Measurements from ENCODE around the gene MAP3K5. TPM values are rescaled to one million over a fixed set of nuclear protein-coding genes. Genes with fewer than 3 reads are reported as not detected.
"Not testable (repeated sequence)": the region's sequence is repeated elsewhere in the genome, so short reads cannot be mapped to it uniquely, and the experiment has no call there.

MAP3K5 gene
- total RNA-seq, 1 donor from 2014 or later: 54.6 TPM

DNA sequence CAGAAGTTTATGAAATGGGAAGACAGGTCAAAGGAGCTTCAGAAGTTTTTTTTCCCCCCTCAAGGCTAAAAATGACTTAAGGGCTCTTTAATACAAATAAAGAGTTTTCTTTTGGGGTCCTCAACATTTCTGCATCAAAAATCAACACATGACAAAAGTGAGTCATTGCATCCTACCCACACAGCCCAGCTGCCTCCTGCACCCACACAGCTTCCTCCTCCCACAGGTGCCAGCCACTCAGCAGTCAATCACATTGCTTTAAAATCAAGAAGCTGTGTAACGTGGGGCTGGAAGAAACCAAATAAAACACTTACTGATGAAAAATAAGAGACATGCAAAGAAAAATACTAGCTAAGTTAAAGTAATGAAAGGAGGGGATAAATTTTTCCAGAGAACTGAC lies 68.5 kb downstream of the MAP3K5 start:
- DNase-seq (ENCODE audit: low spot score): no peak

DNA sequence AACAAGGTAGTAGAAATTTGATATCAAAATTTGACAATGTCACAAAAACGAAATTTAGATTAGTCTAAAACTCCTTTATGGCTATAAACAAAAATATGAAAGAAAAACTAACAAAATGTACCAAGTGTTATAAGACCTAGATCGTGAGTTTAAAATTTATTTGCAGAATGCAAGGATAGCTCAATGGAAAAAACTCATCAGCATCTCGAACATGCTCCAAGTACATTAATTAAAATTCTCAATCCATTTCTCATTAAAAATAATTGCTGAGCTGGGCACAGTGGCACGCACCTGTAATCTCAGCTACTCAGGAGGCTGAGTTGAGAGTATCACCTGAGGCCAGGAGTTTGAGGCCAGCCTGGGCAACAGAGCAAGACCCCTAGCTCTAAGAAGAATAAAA lies 70.8 kb downstream of the MAP3K5 start:
- DNase-seq (ENCODE audit: low spot score): no peak

DNA sequence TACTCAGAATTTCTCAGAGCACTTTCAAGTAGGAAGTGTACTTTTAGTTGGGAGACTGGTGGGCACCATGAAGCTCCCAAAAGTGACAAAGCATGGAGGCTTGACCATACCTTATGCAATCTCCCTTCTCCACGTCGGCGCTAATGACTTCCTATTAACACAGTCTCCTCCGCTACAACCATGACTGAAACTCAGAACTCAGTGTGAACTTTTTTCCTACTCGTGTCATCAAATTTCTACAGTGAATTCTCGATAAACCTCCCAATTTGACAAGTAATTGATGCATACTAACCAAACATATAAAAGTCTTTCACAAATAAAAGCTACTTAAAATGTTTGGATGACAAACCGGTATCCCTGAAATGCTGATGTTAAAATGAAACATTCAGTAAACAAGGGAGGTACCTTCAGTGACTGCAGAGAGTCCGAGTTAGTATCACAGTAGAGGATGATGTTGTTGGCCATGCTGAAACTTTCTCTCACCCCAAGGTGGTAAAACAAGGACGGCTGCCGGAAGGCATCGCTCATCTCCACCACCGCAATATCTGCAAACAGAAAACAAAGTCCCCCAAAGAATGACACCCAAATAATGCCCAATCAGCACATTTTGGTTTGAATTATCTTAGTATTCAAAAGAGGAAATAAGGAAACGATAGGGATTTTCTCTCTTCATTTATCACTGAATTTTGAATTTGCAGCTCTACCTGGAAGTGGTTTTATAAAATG lies 72.1 kb downstream of the MAP3K5 start:
- DNase-seq (ENCODE audit: low spot score): no peak

DNA sequence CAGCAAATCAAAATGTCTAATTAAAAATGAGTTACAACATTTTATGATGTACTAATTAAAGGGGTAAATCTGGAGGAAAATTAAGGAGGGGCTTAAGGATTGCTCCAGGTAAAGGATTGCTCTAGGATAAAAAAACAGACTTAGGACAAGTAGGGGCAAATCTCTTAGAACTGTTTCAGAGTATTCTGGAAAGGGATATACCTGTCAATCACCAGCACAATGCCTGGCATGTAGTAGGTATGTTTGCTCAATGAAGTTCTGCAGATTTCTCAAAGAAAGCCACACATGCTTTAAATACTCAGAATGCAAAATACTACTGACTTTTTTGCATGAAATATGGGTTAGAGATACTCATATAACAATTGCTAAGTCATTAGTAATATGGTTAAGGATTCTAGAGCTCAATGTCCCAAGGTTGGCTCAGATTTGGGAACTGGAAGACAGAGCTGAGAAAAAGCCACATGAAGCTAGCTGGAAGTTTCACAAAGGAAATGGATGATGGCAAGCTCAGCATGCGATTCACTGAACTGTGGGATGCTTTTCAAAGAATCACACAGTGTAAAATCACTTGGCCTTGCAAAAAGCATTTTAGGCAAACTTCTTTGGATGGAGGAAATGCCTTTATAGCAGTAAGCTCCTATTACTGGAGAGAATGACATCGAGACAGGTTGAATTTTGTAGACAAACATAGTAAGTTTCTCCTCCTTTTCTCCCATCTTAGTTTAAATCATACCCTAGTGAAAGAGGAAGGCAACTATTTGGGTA lies 72.8 kb downstream of the MAP3K5 start:
- DNase-seq (ENCODE audit: low spot score): no peak

DNA sequence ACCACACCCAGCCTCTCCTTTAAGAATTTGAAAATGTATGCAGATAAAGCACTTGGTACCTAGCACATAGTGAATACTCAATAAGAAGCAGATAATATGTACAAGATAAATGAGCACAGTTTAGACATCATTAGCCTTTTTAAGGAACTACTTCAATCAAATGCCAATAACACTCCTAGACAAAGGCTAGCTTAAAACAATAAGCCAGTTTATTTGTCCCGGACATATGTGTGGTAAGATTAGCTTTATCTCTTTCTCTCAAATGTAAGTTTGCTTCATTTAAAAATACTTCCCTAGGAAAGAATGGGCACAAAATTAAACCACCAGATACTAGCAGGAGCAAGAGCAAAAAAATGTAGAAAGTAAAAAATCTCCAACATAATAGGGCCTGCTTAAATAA lies 73.8 kb downstream of the MAP3K5 start:
- no peak for DNase-seq (ENCODE audit: low spot score)

DNA sequence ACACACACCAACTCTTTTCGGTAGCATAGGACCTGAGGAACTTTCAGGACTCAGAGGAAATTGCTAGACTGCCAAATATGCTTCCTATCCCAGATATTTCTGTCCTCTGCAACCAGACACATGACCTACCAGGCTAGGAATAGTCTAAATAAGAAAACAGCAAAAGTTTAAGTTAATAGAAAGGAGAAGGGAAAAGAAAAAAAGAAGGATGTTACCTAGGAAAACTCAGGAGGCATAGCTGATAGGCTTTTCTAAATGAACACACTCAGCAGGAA lies 74.6 kb downstream of the MAP3K5 start:
- DNase-seq (ENCODE audit: low spot score): no peak

DNA sequence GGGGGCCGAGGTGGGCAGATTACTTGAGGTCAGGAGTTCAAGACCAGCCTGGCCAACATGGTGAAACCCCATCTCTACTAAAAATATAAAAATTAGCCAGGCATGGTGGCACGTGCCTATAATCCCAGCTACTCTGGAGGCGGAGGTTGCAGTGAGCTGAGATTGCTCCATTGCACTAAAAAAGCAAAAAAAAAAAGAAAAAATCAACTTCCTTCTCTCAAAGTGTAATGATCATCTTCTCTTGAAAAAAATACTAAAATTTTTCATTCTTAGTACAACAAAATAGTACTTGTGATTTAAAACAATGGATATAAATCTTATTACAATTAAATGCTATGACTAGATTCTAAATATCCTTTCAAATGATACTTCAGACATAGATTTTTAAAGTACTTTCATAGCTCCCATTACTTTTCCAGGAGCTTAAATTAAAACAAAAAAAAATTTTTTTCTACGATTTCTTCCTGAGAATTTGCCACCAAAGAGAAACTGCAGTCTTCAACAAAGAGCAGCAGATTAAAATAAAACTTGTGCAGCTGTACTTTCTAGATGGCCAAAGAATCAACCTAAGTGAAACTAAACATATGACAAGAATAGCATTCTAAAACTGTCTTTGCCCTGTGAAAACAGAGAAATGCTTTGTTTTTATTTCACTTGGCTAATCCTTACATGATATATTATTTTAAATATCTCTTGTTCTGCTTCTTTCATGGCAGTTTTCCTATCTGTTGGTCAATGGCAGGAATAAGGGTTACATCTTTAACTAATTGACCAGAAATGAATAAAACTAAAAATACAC lies 75.2 kb downstream of the MAP3K5 start:
- no peak for DNase-seq (ENCODE audit: low spot score)

DNA sequence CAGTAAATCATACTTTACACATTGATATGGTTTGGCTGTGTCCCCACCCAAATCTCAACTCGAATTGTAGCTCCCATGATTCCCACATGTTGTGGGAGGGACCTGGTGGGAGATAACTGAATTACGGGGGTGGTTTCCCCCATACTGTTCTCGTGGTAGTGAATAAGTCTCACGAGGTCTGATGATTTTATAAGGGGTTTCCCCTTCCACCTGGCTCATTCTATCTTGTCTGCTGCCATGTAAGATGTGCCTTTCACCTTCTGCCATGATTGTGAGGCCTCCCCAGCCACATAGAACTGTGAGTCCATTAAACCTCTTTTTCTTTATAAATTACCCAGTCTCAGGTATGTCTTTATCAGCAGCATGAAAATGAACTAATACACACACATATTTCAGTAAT lies 79.6 kb downstream of the MAP3K5 start:
- not testable (repeated sequence) for DNase-seq (ENCODE audit: low spot score)

DNA sequence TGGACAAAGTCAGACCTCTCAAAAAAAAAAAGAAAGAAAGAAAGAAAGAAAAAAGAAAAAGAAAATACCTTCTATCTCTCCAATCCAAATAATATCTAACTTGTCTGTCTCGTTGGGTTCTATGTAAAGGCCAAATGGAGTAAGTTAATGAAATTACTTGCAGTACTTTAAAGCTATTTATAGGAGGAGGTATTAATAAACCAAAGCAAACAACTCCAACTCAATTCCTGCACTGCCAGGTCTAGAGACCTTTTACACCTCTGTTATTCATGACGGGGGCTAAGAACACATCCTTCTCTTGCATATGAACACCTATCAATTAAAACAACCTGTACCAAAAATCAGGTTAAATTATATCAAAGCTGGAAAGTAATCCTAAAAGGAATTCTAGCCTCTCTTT lies 80.6 kb downstream of the MAP3K5 start:
- no peak for DNase-seq (ENCODE audit: low spot score)

DNA sequence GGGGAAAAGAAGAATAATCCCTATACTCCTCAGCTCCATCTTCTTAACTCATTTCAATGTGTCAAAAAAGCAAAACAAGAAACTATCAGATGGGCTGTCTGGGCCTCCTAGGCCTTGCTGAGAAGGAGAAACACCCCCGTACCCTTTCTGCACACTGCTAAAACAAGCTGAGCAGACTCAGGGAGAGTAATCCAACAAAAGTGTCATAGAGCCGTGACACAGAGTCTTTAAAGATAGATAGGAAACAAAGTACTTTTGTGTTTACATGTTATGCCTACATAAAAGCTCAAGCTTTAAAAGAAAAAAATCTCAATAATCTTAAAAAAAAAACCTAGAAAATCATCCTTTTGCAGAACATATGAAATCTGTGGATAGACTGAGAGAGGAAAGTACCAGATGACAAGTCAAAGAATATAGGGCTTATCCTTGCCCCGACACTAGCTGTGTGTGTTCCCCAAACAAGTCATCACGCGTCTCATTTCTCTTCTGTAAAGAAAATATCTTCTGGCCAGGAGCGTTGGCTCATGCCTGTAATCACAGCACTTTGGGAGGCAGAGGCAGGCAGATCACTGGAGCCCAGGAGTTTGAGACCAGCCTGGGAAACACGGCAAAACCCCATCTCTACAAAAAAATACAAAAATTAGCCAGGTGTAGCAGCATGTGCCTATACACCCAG lies 81.3 kb downstream of the MAP3K5 start:
- no peak for DNase-seq (ENCODE audit: low spot score)

DNA sequence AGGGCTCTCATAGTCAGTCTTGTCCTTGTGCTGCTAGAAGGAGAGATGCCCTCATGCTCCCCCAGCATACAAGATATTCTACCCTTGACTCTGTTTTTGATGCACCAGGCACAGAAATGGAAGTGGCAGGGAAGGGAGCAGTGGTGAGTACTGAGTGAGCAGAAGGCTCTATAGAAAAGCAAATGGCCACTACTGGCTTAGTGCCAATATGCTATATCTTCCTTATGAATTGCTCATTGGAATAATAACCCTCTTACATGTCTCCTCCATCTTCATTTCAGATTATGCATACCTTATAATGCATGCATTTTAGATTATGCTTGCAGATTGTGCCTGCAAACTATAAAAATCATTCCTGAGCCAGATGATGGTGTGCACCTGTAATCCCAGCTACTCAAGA lies 82.8 kb downstream of the MAP3K5 start:
- DNase-seq (ENCODE audit: low spot score): no peak

DNA sequence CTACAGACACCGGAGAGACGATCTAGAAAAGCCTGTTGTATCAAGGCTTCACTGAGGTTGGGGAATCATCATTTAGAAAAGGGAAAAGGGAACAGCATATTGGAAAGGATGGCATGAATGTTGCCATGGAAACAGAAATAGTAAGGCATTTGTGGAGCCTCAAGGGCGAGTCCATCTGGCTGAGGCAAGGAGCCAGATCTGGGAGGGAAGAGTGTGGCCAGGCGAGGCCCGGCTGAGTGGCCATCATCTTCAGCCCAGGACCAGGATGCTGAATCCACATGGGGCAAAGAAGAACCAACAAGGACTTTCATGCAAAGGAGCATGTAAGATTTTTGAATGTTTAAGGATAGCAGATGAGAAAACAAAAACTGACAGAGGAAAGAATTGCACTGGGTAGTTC lies 85.8 kb downstream of the MAP3K5 start:
- DNase-seq (ENCODE audit: low spot score): no peak

DNA sequence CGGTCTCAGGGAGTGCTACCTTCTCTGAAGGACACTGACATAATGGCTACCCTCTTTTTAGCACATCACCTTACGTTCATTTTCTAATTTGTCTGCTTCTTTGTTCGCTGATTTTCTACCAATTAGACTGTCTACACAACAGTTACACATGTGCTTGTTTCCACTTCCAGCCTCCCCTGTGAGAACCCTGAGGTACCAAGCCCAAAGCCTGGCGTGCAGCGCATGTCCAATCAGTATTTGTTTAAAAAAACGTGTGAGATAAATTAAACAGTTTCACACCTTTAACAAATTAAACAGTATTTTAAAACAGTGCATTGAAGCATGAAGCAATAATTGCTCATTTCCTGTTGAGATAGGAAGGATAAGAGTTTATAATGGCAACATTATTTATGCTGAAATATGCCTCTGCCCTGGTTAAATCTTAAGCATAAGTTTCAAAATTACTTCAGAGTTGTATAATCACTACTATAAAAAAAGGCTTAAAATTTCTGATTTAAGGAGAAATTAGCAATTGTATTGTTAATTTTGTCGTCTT lies 88.9 kb downstream of the MAP3K5 start:
- DNase-seq (ENCODE audit: low spot score): no peak

DNA sequence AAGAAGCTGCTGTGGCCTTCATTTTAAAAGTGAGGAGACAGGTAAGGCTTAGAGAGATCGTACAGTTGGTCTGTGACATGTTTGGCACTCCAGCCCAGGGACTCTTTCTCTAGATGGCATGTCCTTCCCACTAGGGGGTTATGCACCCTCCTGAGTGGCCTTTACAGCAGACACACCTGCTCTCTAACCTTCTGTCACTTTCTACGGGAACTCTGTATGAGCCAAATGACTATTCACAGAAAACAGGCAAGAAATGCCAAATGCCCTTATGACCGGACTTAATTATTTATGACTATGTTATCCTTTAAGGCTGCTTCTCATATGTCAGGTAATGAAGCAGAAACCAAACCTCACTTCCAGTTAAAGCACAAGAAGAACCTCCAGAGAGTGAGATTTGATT lies 91.2 kb downstream of the MAP3K5 start:
- no peak for DNase-seq (ENCODE audit: low spot score)

DNA sequence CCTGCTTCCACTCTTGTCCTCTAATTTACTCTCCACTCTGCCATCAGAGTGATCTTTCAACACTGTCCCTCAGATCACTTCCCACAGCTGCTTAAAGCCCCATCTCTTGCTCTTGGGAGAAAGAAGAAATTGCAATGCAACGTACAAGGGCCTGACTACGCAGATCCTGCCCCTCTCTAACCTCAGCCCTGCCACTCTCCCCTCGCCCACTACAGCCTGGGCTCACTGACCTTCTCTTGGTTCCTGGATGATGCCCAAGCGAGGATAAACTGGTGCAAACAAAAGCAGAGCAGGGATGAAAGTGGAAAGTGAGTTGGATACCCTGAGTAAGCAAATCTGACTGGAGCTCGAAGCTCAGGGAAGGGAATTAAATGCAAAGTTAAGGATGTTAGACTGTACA lies 92.9 kb downstream of the MAP3K5 start:
- no peak for DNase-seq (ENCODE audit: low spot score)

DNA sequence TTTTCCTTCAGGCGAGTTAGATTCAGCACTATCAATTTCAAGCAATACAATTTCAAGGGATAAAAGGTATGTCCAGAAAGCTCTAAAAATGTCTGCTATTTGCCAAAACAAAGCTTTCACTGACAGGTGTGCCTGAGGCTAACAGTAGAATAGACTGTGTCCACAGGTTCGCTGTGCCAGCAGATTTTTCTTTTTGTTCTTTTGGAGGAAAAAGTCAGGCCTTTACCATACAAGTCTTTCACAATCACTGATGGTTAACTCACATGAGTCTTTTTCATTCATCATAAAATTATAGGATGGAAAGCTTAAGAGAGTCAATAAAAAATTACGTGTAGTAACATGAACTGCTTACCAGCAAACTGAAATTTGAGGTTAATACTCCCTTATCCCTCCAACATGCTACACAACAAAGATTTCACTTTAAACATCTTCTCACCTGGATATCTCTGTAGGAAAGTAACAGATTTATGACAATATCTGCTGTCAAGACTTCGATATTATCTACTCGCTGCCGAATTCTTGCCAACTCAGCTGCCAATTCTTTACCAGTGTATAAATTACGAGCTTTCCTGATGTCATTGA lies 95.4 kb downstream of the MAP3K5 start:
- no peak for DNase-seq (ENCODE audit: low spot score)

DNA sequence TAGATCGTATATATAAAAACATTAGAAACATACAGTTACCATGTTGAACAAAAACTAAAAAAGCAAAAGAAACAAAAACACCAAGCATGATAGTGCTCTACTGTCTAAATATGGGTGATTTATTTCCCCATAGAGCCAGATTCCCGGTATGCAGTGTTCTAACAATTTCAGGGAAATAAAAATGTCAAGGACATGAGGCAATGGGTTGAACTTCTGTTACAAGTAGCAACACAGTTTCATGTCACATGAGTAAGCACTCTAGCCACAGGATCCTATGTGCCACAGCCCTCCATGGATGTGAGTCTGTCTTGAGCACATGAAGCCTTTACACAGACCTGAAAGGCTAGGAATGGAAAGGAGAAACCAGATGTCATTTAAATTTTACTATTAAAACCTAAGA lies 96.0 kb downstream of the MAP3K5 start:
- DNase-seq (ENCODE audit: low spot score): no peak

DNA sequence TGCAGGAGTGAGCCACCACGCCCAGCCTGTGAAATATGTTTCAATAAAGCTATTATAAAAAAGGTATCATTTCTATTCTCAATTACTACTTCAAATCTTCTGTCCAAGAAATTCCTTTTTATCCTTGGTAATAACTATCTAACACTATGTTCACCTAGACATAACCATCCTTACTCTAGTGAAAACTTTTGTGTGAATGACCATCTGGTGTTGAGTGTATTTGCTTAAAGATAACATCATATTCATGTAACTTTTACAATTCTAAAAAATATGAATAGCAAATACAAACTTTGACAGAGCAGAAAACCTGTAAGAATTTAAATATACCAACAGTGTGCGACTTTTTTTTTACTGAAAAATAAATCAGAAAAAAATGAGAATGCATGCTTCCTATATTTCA lies 96.9 kb downstream of the MAP3K5 start:
- DNase-seq (ENCODE audit: low spot score): no peak

DNA sequence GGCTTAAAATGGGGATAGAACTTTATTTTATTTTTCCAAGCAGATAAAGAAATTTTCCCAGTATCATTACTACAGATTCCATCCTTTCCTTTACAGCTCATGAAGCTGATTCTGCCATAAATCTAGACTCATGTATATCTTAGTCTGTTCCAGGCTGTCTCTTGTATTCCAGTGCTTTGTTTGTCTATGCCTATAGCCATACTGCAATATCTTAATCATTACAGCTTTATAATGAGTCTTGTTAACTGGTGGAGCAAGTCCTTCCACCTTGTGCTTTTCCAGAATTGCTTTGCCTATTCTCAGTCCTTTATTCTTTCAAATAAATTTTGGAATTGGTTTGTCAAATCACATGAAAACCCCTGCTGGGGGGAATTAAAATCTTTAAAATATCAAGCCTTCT lies 99.2 kb downstream of the MAP3K5 start:
- DNase-seq (ENCODE audit: low spot score): no peak

DNA sequence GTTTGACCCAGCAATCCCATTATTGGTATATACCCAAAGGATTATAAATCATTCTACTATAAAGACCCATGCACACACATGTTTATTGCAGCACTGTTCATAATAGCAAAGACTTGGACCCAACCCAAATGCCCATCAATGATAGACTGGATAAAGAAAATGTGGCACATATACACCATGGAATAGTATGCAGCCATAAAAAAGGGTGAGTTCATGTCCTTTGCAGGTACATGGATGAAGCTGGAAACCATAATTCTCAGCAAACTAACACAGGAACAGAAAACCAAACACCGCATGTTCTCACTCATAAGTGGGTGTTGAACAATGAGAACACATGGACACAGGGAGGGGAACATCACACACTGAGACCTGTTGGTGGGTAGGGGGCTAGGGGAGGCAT lies 104.4 kb downstream of the MAP3K5 start:
- not testable (repeated sequence) for DNase-seq (ENCODE audit: low spot score)

DNA sequence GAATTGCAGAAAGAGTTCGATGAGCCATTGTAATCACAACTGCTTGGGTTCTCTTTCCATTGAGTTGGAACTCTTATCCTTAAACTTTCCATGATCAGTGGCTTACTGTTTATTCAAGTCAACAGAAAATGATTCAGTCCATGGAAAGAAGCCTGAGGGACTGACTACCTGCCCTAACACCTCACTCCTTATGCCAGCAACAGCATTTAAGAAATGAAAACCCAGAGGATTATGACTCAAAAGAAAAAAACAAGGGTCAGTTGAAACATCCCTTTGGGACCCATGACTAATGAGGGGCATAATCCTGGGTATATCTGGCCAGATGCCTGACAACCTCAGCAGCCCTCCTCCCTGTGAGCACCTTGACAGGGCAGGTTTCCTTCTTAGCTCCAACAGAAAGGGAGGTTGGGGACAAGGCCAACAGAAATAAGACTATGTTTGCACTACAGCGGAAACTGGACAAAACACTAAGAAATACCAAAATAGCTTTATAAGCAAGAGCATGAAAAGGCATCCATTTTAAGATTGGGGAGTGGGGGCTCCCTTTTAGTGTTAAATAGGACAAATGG lies 106.7 kb downstream of the MAP3K5 start:
- no peak for DNase-seq (ENCODE audit: low spot score)

All from ureter (tissue), 1 donor.